Measurements from ENCODE around the gene PPARA. TPM values are rescaled to one million over a fixed set of nuclear protein-coding genes. Genes with fewer than 3 reads are reported as not detected.

Gene PPARA
- total RNA-seq, 1 experiment from 2014 or later, result 7.7 TPM

DNA sequence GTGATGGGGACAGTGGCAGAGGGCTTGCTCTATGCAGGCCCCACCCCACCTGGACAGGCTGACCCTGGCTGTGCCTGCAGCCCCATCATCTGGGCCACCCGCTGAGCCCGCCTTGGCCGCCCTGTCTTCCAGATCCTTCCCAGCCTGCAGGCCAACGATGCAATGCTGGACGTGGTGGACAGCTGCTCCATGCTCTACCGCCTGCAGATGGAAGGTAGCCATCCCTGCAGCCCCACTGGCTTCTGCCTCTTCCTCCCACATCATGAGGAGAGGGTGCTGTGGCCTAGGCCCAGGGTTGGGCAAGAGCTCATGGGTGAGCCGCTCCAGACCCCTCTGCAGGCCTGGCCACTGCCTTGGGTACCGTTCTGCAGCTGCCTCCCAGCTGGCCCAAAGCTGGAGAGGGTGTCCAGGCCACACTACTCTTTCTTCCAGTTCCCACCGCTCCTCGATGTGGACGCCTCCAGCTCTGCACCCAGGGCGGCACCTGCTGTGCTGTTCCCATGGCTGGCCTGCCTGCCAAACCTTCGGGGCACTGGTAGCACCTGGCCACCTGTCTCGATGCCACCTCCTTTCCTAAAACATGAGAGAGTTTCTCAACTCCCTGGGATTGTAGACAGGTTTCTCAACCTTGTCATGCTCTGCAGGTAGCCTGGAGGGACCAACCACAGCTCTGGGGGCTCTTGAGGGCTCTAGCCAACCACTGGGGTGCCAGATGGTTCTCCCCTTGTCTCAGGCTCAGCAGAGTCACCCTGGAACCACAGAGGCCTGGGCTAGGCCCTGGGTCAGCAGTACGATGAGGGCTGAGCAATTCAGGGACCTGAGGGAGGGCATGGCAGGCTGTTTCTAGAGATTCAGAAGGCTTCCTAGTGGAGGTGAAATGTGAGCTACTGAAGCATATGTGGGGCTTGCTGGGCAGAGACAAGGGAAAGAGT is 136.9 kb downstream of the PPARA start:
- Histone ChIP-seq H3K9me3 (ENCODE audit: low read length) (no peaks in the 10 kb centered on the region), H3F3A (ENCODE audit: low read length, unreplicated experiment) (no peaks in the 10 kb centered on the region), H3K4me2 (ENCODE audit: low read length) (no peak overlapping the region), H3K4me1 (ENCODE audit: insufficient read depth, low read length) (no peaks in the 10 kb centered on the region), H3K9me2 (replicated peaks; ENCODE audit: low read length) (no peaks in the 10 kb centered on the region), H4K20me1 (ENCODE audit: low read length) (no peaks in the 10 kb centered on the region), H3K27ac (ENCODE audit: low read length) (no peak overlapping the region), H3K36me3 (ENCODE audit: low read depth, low read length) (no peaks in the 10 kb centered on the region; the same call in 1 of the 2 replicates), H3K4me3 (ENCODE audit: low read length) (no peak overlapping the region), H3K27me3 (ENCODE audit: low read length) (no peaks in the 10 kb centered on the region), H3K79me2 (ENCODE audit: low read length) (no peaks in the 10 kb centered on the region), H3K9ac (ENCODE audit: low read length) (no peak overlapping the region), H2AFZ (ENCODE audit: low read length) (no peak overlapping the region)
- ATAC-seq (no peak), DNase-seq (no peak)
- POLR2A ChIA-PET (ENCODE audit: unreplicated experiment), result interaction anchor here (0.6 kb wide), 1 partner anchor 833 kb away, joined by 3 read pairs; no protein-coding TSS in a partner anchor
- TF ChIP-seq EZH2 (IDR thresholded peaks at IDR 0.05; ENCODE audit: low read length, unreplicated experiment) (no peak), EZH2phosphoT487 (IDR thresholded peaks at IDR 0.05; ENCODE audit: borderline replicate concordance, low read length) (no peak)
- TF ChIP-seq, protein P1, sequence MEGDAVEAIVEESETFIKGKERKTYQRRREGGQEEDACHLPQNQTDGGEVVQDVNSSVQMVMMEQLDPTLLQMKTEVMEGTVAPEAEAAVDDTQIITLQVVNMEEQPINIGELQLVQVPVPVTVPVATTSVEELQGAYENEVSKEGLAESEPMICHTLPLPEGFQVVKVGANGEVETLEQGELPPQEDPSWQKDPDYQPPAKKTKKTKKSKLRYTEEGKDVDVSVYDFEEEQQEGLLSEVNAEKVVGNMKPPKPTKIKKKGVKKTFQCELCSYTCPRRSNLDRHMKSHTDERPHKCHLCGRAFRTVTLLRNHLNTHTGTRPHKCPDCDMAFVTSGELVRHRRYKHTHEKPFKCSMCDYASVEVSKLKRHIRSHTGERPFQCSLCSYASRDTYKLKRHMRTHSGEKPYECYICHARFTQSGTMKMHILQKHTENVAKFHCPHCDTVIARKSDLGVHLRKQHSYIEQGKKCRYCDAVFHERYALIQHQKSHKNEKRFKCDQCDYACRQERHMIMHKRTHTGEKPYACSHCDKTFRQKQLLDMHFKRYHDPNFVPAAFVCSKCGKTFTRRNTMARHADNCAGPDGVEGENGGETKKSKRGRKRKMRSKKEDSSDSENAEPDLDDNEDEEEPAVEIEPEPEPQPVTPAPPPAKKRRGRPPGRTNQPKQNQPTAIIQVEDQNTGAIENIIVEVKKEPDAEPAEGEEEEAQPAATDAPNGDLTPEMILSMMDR (conservative IDR thresholded peaks at IDR 0.05; ENCODE audit: low read depth, low read length), result no peak
- BruUV-seq (replicated peaks), result no TSS peak
- intact Hi-C loops (cut with micrococcal nuclease), result no loop called here
- CTCF ChIA-PET, result no interaction called here

DNA sequence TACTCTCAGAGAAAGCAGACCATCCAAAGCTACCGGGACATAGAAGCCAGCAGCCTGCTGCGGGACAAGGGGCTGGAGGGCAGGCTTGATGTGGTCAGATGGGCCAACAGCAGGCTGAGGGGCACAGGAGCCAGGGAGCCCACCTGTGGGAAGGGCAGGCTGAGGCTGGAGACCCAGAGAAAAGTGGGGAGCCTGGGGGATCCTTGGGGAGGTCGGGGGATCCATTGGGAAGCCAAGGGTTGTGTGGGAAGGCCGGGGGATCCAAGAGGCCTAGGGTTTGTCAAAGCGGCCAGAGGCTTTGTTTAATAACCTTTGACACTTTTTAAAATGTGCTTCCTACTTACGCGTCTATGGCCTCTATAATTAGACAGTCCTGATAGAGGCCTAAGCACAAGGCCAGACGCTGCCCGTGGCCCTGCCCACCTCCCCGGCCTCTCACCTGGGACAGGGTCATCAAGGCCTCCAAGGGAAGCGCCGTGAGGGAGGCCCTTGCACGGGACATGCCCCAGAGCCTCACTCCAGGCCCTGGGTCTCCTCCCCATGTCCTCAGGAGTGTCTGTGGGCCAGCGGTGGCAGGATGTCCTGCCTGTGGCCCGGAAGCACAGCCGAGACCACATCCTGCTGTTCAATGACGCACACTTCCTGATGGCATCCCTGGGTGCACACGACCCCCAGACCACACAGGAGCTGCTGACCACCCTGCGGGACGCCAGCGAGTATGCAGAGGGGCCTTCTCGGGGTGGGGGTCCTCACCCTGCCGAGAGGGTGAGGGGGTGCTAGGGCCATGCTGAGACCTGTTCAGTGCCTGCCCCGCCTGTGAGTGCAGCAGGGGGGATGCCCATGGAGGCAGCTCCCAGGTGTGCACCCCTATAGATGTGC is 137.8 kb downstream of the PPARA start:
- H3K9ac ChIP-seq (ENCODE audit: low read length), result no peak overlapping the region
- CTCF ChIA-PET, result no interaction called here
- H3F3A ChIP-seq (ENCODE audit: low read length, unreplicated experiment), result no peaks in the 10 kb centered on the region
- H3K79me2 ChIP-seq (ENCODE audit: low read length), result no peaks in the 10 kb centered on the region
- intact Hi-C loops (cut with micrococcal nuclease), result no loop called here
- H3K4me1 ChIP-seq (ENCODE audit: insufficient read depth, low read length), result no peaks in the 10 kb centered on the region
- ATAC-seq, result no peak
- POLR2A ChIA-PET (ENCODE audit: unreplicated experiment), result interaction anchor here (0.6 kb wide), 1 partner anchor 834 kb away, joined by 3 read pairs; no protein-coding TSS in a partner anchor
- no peak overlapping the region for H3K4me2 ChIP-seq (ENCODE audit: low read length)
- no peaks in the 10 kb centered on the region for H4K20me1 ChIP-seq (ENCODE audit: low read length)
- no peak for DNase-seq
- no peaks in the 10 kb centered on the region; the same call in 1 of the 2 replicates for H3K36me3 ChIP-seq (ENCODE audit: low read depth, low read length)
- TF ChIP-seq EZH2 (IDR thresholded peaks at IDR 0.05; ENCODE audit: low read length, unreplicated experiment), result no peak
- no peak for TF ChIP-seq EZH2phosphoT487 (IDR thresholded peaks at IDR 0.05; ENCODE audit: borderline replicate concordance, low read length)
- TF ChIP-seq, protein P1 (conservative IDR thresholded peaks at IDR 0.05; ENCODE audit: low read depth, low read length), result no peak
- no peaks in the 10 kb centered on the region for H3K9me3 ChIP-seq (ENCODE audit: low read length)
- no TSS peak for BruUV-seq (replicated peaks)
- H3K9me2 ChIP-seq (replicated peaks; ENCODE audit: low read length), result no peaks in the 10 kb centered on the region
- H3K27ac ChIP-seq (ENCODE audit: low read length), result no peak overlapping the region
- H3K4me3 ChIP-seq (ENCODE audit: low read length), result no peak overlapping the region
- H3K27me3 ChIP-seq (ENCODE audit: low read length), result no peaks in the 10 kb centered on the region
- no peak overlapping the region for H2AFZ ChIP-seq (ENCODE audit: low read length)
